ENCODE data around the gene CEP250.

The CEP250 gene

DNA sequence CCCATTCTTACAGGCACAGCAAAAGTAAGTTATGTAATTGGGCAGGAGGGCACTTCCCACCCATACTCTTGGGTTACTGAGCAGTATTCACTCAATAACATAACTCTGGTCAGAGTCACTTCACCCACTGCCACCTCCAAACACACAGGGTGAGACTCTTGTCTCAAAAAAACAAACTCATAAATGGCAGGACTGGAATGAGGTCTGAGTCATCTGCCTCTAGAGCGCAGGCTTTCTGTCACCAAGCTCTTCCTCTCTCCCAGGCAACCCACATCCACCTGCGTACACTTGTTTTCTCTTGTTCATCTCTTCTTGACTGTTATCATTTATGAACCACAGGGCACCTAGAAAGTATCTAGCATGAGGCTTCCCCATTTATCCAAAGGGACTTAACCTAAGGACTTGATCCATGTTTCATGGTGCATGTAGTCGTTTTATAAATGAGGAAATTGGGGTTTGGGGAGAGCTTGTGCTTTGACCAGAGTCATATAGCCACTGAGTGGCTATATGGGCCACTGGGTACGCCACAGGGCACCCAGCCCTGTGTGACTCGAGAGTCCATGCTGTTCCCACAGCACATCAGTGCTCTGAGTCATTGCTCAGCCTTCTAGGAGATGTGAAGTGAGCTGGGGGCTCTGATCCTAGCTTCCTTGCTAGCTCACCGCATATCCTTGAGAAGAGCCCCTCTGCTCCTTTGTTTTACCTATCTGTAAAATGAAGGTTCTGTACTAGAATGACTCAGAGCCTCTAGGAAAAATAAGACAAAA, 51.7 kb downstream of the CEP250 start:
- Histone ChIP-seq H3K4me2 (ENCODE audit: low read length) (no peak overlapping the region), H3K27me3 (ENCODE audit: control insufficient read depth, low read length) (no peaks in the 10 kb centered on the region), H4K20me1 (ENCODE audit: control insufficient read depth, insufficient read depth, low read depth, low read length) (no peaks in the 10 kb centered on the region), H3K9me2 (replicated peaks; ENCODE audit: control insufficient read depth, low read length) (no peaks in the 10 kb centered on the region), H3K27ac (ENCODE audit: low read depth, low read length) (no peak overlapping the region), H3K4me1 (ENCODE audit: control insufficient read depth, low read length) (peaks cover 14% of the 10 kb centered on the region), H3F3A (ENCODE audit: control insufficient read depth, insufficient read depth) (no peaks in the 10 kb centered on the region; the same call in 1 of the 2 replicates), H3K36me3 (ENCODE audit: control insufficient read depth, low read length) (peaks cover 78% of the 10 kb centered on the region), H3K79me2 (ENCODE audit: control insufficient read depth, low read length) (no peaks in the 10 kb centered on the region), H3K4me3 (ENCODE audit: low read length) (no peak overlapping the region), H3K9me3 (ENCODE audit: control insufficient read depth, insufficient read depth, low read length) (no peaks in the 10 kb centered on the region)
- no peak for TF ChIP-seq EZH2phosphoT487 (IDR thresholded peaks at IDR 0.05; ENCODE audit: borderline replicate concordance, low read length)
- TF ChIP-seq, protein P1, sequence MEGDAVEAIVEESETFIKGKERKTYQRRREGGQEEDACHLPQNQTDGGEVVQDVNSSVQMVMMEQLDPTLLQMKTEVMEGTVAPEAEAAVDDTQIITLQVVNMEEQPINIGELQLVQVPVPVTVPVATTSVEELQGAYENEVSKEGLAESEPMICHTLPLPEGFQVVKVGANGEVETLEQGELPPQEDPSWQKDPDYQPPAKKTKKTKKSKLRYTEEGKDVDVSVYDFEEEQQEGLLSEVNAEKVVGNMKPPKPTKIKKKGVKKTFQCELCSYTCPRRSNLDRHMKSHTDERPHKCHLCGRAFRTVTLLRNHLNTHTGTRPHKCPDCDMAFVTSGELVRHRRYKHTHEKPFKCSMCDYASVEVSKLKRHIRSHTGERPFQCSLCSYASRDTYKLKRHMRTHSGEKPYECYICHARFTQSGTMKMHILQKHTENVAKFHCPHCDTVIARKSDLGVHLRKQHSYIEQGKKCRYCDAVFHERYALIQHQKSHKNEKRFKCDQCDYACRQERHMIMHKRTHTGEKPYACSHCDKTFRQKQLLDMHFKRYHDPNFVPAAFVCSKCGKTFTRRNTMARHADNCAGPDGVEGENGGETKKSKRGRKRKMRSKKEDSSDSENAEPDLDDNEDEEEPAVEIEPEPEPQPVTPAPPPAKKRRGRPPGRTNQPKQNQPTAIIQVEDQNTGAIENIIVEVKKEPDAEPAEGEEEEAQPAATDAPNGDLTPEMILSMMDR (IDR thresholded peaks at IDR 0.05; ENCODE audit: low read depth, low read length, poor library complexity, severe bottlenecking) = no peak

DNA sequence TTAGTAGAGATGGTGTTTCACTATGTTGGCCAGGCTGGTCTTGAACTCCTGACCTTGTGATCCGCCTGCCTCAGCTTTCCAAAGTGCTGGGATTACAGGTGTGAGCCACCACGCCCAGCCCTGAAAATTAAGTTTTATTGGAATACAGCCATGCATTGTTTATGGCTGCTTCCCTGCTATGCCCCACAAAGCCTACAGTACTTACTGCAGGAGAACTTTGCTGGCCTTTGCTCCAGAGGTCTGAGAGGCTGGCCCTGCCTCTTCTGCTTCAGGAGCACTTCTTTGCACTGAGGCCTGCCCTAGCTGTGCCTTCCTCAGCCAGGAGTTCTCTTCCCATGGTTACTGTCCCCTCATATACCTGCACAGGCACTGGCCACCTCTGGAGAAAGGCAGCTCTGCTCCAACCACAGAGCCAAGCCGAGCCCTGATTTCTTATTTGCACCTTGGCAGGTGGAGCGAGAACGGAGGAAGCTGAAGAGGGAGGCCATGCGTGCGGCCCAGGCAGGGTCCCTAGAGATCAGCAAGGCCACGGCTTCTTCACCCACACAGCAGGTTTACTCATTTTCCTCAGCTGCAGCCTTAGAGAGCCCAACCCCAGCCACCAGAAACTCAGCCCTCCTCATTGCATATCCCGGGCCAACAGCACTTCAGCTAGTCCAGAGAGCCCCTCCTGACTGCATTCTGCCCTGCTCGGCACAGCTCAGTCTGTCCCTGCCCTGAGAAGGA, 53.3 kb downstream of the CEP250 start:
- Histone ChIP-seq H3K27me3 (ENCODE audit: control insufficient read depth, low read length) (no peaks in the 10 kb centered on the region), H3F3A (ENCODE audit: control insufficient read depth, insufficient read depth) (no peaks in the 10 kb centered on the region)
- TF ChIP-seq, protein P1 (IDR thresholded peaks at IDR 0.05; ENCODE audit: low read depth, low read length, poor library complexity, severe bottlenecking) = no peak

DNA sequence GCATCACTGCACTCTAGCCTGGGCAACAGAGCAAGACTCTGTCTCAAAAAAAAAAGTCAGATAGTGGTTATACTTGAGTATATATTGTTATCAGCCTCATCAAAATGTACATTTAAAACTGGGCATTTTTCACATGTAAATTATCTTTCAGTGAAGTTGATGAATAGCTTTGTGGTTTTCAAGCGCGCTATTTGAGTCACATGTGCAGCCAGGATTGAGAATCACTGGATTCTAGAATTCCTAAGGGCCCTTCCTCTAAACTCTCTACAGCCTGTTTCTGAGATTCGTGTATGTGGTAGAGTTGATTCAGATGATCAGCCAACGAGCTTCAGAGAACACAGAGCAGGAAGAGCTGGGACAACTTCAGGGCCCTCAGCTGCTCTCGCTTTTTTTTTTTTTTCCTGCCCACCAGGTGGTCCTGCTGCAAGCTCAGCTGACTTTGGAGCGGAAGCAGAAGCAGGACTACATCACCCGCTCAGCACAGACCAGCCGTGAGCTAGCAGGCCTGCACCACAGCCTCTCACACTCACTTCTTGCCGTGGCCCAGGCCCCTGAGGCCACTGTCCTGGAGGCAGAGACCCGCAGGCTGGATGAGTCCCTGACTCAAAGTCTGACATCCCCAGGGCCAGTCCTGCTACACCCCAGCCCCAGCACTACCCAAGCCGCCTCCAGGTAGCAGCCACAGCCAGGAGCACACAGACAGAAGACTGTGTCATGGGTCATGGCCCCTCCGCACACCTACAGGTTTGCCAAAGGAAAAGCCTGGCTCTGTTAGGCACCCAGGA, 55.7 kb downstream of the CEP250 start:
- Histone ChIP-seq H3K9me2 (replicated peaks; ENCODE audit: control insufficient read depth, low read length) (no peaks in the 10 kb centered on the region), H3K9me3 (ENCODE audit: control insufficient read depth, insufficient read depth, low read length) (no peaks in the 10 kb centered on the region), H3K36me3 (ENCODE audit: control insufficient read depth, low read length) (peaks cover 49% of the 10 kb centered on the region), H3K4me3 (ENCODE audit: low read length) (no peak overlapping the region), H3F3A (ENCODE audit: control insufficient read depth, insufficient read depth) (no peaks in the 10 kb centered on the region), H3K27me3 (ENCODE audit: control insufficient read depth, low read length) (no peaks in the 10 kb centered on the region), H4K20me1 (ENCODE audit: control insufficient read depth, insufficient read depth, low read depth, low read length) (no peaks in the 10 kb centered on the region), H3K4me2 (ENCODE audit: low read length) (no peak overlapping the region), H3K79me2 (ENCODE audit: control insufficient read depth, low read length) (no peaks in the 10 kb centered on the region), H3K4me1 (ENCODE audit: control insufficient read depth, low read length) (0 out of 2 replicates have a peak, but pooled peaks cover under 1% of the 10 kb centered on the region), H3K27ac (ENCODE audit: low read depth, low read length) (no peak overlapping the region)
- TF ChIP-seq, protein P1 (IDR thresholded peaks at IDR 0.05; ENCODE audit: low read depth, low read length, poor library complexity, severe bottlenecking) = no peak
- TF ChIP-seq EZH2phosphoT487 (IDR thresholded peaks at IDR 0.05; ENCODE audit: borderline replicate concordance, low read length) = no peak

More for the DNA sequence above, 53.3 kb downstream of the CEP250 start:
- no peak overlapping the region for H3K4me3 ChIP-seq (ENCODE audit: low read length)
- H3K79me2 ChIP-seq (ENCODE audit: control insufficient read depth, low read length) = no peaks in the 10 kb centered on the region
- H3K9me3 ChIP-seq (ENCODE audit: control insufficient read depth, insufficient read depth, low read length) = no peaks in the 10 kb centered on the region
- H3K9me2 ChIP-seq (replicated peaks; ENCODE audit: control insufficient read depth, low read length) = no peaks in the 10 kb centered on the region
- no peak overlapping the region for H3K27ac ChIP-seq (ENCODE audit: low read depth, low read length)
- H3K4me1 ChIP-seq (ENCODE audit: control insufficient read depth, low read length) = 0 out of 2 replicates have a peak, but pooled peaks cover 4% of the 10 kb centered on the region
- H4K20me1 ChIP-seq (ENCODE audit: control insufficient read depth, insufficient read depth, low read depth, low read length) = no peaks in the 10 kb centered on the region
- H3K4me2 ChIP-seq (ENCODE audit: low read length) = no peak overlapping the region
- H3K36me3 ChIP-seq (ENCODE audit: control insufficient read depth, low read length) = peaks cover 67% of the 10 kb centered on the region

Data from DOHH2 (cell line).